Measurements from ENCODE around the gene IGFLR1. TPM values are rescaled to one million over a fixed set of nuclear protein-coding genes. Genes with fewer than 3 reads are reported as not detected.

Gene IGFLR1
- total RNA-seq, 2 experiments from 2014 or later: 51.7 to 117 TPM

GRCh38 chr19:35717665-35718344 lies 24.4 kb downstream of the IGFLR1 start, which contains the start of gene KMT2B:
TSS of gene KMT2B (plus strand) at chr19:35718003. CDS start at chr19:35718019, 16 bp downstream.
- peak; percentile 1 for ATAC-seq
- H3K27ac Mint-ChIP-seq: peak within 1 kb of the TSS; percentile 96
- peaks cover 46% of the 10 kb centered on the region for H3K36me3 Mint-ChIP-seq
- peaks cover 32% of the 10 kb centered on the region for H3K4me1 Mint-ChIP-seq
- peak within 1 kb of the TSS; percentile 89 for H3K4me3 Mint-ChIP-seq
- no peak for DNase-seq
- H3K27me3 Mint-ChIP-seq: no peaks in the 10 kb centered on the region
- H3K9me3 Mint-ChIP-seq (ENCODE audit: low read depth): no peaks in the 10 kb centered on the region
- CTCF ChIA-PET: interaction anchor here (1.0 to 2.1 kb wide), 6 partner anchors 9 to 102 kb away, joined by 3 to 14 read pairs (median 5); partner anchors contain the start of genes HSPB6 and IGFLR1

GRCh38 chr19:35716801-35717664 lies 25.2 kb downstream of the IGFLR1 start:
- Mint-ChIP-seq H3K9me3 (ENCODE audit: low read depth) (no peaks in the 10 kb centered on the region), H3K4me1 (peaks cover 39% of the 10 kb centered on the region), H3K4me3 (peak overlapping the region; percentile 89), H3K27me3 (no peaks in the 10 kb centered on the region), H3K36me3 (peaks cover 40% of the 10 kb centered on the region), H3K27ac (peak overlapping the region; percentile 96)
- ATAC-seq: peak; percentile 68
- peak; percentile 98 for DNase-seq
- CTCF ChIA-PET: interaction anchor here (2.0 to 6.6 kb wide), 2 partner anchors 19 to 23 kb away, joined by 14 to 254 read pairs; no protein-coding TSS in a partner anchor

GRCh38 chr19:35715981-35716800 lies 26.1 kb downstream of the IGFLR1 start:
- H3K27ac Mint-ChIP-seq: peak overlapping the region; percentile 96
- H3K27me3 Mint-ChIP-seq: no peaks in the 10 kb centered on the region
- CTCF ChIA-PET: interaction anchor here (6.6 kb wide), 1 partner anchor 18 kb away, joined by 254 read pairs; no protein-coding TSS in a partner anchor
- H3K4me1 Mint-ChIP-seq: peaks cover 46% of the 10 kb centered on the region
- peaks cover 41% of the 10 kb centered on the region for H3K36me3 Mint-ChIP-seq
- H3K9me3 Mint-ChIP-seq (ENCODE audit: low read depth): no peaks in the 10 kb centered on the region
- peak overlapping the region; percentile 89 for H3K4me3 Mint-ChIP-seq
- DNase-seq (peak; percentile 64), ATAC-seq (no peak)

GRCh38 chr19:35715355-35715809 lies 26.9 kb downstream of the IGFLR1 start:
- ATAC-seq (no peak), DNase-seq (peak; percentile 53)
- H3K4me1 Mint-ChIP-seq: peaks cover 54% of the 10 kb centered on the region
- H3K27me3 Mint-ChIP-seq: no peaks in the 10 kb centered on the region
- peak overlapping the region; percentile 96 for H3K27ac Mint-ChIP-seq
- peak overlapping the region; percentile 89 for H3K4me3 Mint-ChIP-seq
- peaks cover 38% of the 10 kb centered on the region for H3K36me3 Mint-ChIP-seq
- CTCF ChIA-PET: interaction anchor here (1.0 to 6.6 kb wide), 3 partner anchors 10 to 104 kb away, joined by 3 to 254 read pairs (median 5); no protein-coding TSS in a partner anchor
- no peaks in the 10 kb centered on the region for H3K9me3 Mint-ChIP-seq (ENCODE audit: low read depth)

GRCh38 chr19:35714601-35715354 lies 27.5 kb downstream of the IGFLR1 start:
- CTCF ChIA-PET: interaction anchor here (0.9 to 6.6 kb wide), 4 partner anchors 9 to 105 kb away, joined by 3 to 254 read pairs (median 4); partner anchors contain the start of gene LIN37
- Mint-ChIP-seq H3K27me3 (no peaks in the 10 kb centered on the region), H3K4me1 (peaks cover 54% of the 10 kb centered on the region), H3K27ac (peak overlapping the region; percentile 99), H3K4me3 (peak overlapping the region; percentile 89), H3K36me3 (peaks cover 36% of the 10 kb centered on the region), H3K9me3 (ENCODE audit: low read depth) (no peaks in the 10 kb centered on the region)
- DNase-seq (peak; percentile 75), ATAC-seq (no peak)

- Mint-ChIP-seq H3K9me3 (ENCODE audit: low read depth) (no peaks in the 10 kb centered on the region), H3K27me3 (no peaks in the 10 kb centered on the region), H3K36me3 (peaks cover 32% of the 10 kb centered on the region), H3K4me1 (peaks cover 51% of the 10 kb centered on the region), H3K27ac (peak overlapping the region; percentile 99), H3K4me3 (peak overlapping the region; percentile 89)
- CTCF ChIA-PET: interaction anchor here (0.9 to 6.6 kb wide), 8 partner anchors 9 to 106 kb away, joined by 3 to 254 read pairs (median 4); partner anchors contain the start of genes COX6B1, LIN37 and PSENEN
- DNase-seq (no peak), ATAC-seq (no peak)
Measured at GRCh38 chr19:35713904-35714495, 28.3 kb downstream of the IGFLR1 start.

GRCh38 chr19:35713506-35713850 lies 28.8 kb downstream of the IGFLR1 start:
- Mint-ChIP-seq H3K9me3 (ENCODE audit: low read depth) (no peaks in the 10 kb centered on the region), H3K36me3 (peaks cover 32% of the 10 kb centered on the region), H3K27ac (peak overlapping the region; percentile 99), H3K27me3 (no peaks in the 10 kb centered on the region), H3K4me1 (peaks cover 52% of the 10 kb centered on the region), H3K4me3 (peak overlapping the region; percentile 89)
- CTCF ChIA-PET: interaction anchor here (0.9 to 6.6 kb wide), 5 partner anchors 16 to 65 kb away, joined by 4 to 254 read pairs (median 5); partner anchors contain the start of genes COX6B1, LIN37 and PSENEN
- no peak for ATAC-seq
- DNase-seq: no peak

- CTCF ChIA-PET: interaction anchor here (0.9 to 6.6 kb wide), 7 partner anchors 15 to 65 kb away, joined by 3 to 254 read pairs (median 4); partner anchors contain the start of genes COX6B1, LIN37 and PSENEN
- H3K9me3 Mint-ChIP-seq (ENCODE audit: low read depth): no peaks in the 10 kb centered on the region
- H3K27me3 Mint-ChIP-seq: no peaks in the 10 kb centered on the region
- DNase-seq: peak; percentile 95
- H3K36me3 Mint-ChIP-seq: peaks cover 32% of the 10 kb centered on the region
- peaks cover 56% of the 10 kb centered on the region for H3K4me1 Mint-ChIP-seq
- peak; percentile 33 for ATAC-seq
- peak overlapping the region; percentile 89 for H3K4me3 Mint-ChIP-seq
- H3K27ac Mint-ChIP-seq: peak overlapping the region; percentile 99
Measured at GRCh38 chr19:35712567-35713505, 29.4 kb downstream of the IGFLR1 start.

- Mint-ChIP-seq H3K27ac (peak overlapping the region; percentile 99), H3K27me3 (no peaks in the 10 kb centered on the region), H3K9me3 (ENCODE audit: low read depth) (no peaks in the 10 kb centered on the region), H3K36me3 (peaks cover 25% of the 10 kb centered on the region), H3K4me3 (peak overlapping the region; percentile 60), H3K4me1 (peaks cover 51% of the 10 kb centered on the region)
- DNase-seq (peak; percentile 87), ATAC-seq (peak; percentile 50)
- CTCF ChIA-PET: interaction anchor here (0.8 to 6.6 kb wide), 7 partner anchors 13 to 220 kb away, joined by 3 to 254 read pairs (median 4); partner anchors contain the start of gene LIN37
Measured at GRCh38 chr19:35710784-35711723, 31.2 kb downstream of the IGFLR1 start.

GRCh38 chr19:35708391-35708790 lies 33.9 kb downstream of the IGFLR1 start:
- CTCF ChIA-PET: interaction anchor here (1.3 to 1.6 kb wide), 2 partner anchors 11 to 14 kb away, joined by 6 to 8 read pairs; no protein-coding TSS in a partner anchor
- Mint-ChIP-seq H3K27ac (peak overlapping the region; percentile 37), H3K9me3 (ENCODE audit: low read depth) (no peaks in the 10 kb centered on the region), H3K4me1 (peaks cover 40% of the 10 kb centered on the region), H3K4me3 (no peak overlapping the region), H3K27me3 (no peaks in the 10 kb centered on the region), H3K36me3 (peaks cover 1% of the 10 kb centered on the region)
- DNase-seq (no peak), ATAC-seq (no peak)
